Measurements from ENCODE around the gene CD38.

Gene CD38

DNA sequence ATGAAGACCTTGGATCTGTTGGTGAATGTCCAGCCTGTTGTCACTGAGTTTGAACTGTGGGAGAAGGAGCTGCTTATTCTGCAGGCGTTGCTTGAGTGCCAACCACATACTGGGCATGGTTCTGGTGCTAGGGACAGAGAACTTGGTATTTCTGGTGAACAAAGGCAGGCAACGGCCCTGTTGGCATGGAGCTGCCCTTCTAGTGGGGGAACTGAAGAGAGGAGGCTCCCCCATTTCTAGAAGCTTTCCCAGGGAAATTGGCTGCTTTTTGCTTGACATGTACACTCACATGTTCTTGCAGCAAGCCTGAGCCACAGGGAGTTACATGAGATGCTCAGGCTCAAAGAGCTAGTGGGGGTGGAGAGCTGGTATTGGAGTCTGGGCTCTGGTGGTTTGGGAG is 8.9 kb upstream of the CD38 start:
- H3K4me3 ChIP-seq, result no peak overlapping the region
- H3K4me1 ChIP-seq, result peaks cover 14 to 92% (median 68%) of the 10 kb centered on the region in 10 experiments; a peak in 19 of 20 replicates
- peaks cover 0 to 26% (median 0%) of the 10 kb centered on the region in 11 experiments; a peak in 4 of 22 replicates for H3K36me3 ChIP-seq
- H3K9me3 ChIP-seq (replicated peaks in 1 of 11), result peaks cover 0 to 10% (median 0%) of the 10 kb centered on the region in 11 experiments; a peak in 5 of 22 replicates
- H3K27ac ChIP-seq, result peak overlapping the region in 1 of 11 experiments; percentile 41; a peak in 1 of 22 replicates
- no peaks in the 10 kb centered on the region for H3K27me3 ChIP-seq
- TF ChIP-seq Cebpa-rat (IDR thresholded peaks at IDR 0.05), result no peak
- no peak overlapping the region for H3K9ac ChIP-seq
- H4K20me1 ChIP-seq, result no peaks in the 10 kb centered on the region
- peak overlapping the region in 2 of 11 experiments; percentile 18 to 29; a peak in 2 of 22 replicates for H3K4me2 ChIP-seq

DNA sequence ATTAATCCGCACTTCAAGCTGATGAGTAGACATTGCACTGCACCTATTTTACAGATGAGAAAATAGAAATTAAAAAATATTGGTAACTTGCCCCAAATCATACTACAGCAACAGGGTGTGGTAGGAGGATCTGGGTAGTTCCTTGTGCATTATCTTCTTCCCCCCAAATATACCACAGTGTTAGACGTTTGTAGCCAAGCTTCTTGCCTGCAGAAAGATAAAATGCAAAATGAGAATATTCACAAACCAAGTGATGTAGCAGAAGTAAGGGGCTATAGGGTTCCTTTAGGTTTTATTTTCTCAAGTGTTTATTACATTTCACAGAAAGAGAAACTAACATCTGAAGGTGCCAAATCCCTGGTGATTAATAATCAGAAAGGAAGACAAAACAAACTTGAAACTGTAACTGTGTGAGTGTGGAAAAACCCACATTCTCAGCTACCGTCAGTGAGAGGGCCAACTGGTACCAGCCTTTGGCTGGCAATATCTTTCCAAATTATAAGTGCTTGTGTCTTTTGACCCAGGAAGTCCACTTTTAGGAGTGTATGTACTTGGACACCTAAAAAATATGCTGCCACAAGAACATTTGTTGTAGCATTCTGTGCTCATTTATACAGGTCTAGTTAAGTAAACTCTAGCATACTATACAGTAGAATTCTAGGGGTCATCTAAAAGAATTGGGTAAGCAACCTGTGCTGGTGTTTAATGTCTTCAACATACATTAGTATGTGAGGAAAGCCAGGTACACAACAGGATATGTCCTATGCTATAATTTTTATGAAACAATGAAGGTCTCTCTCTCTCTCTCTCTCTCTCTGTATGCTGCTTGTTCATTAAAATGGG is 6.7 kb upstream of the CD38 start:
- H3K4me3 ChIP-seq, result no peak overlapping the region
- H4K20me1 ChIP-seq, result no peaks in the 10 kb centered on the region
- H3K4me2 ChIP-seq, result peak overlapping the region in 8 of 11 experiments; percentile 8 to 91 (median 43); a peak in 13 of 22 replicates
- H3K9ac ChIP-seq, result 0 out of 22 replicates have a peak overlapping the region, but pooled peaks of 1 of the 11 experiments have one; percentile 3
- H3K9me3 ChIP-seq (replicated peaks in 1 of 11), result peaks cover 0 to 16% (median 0%) of the 10 kb centered on the region in 11 experiments; a peak in 6 of 22 replicates
- H3K27me3 ChIP-seq, result no peaks in the 10 kb centered on the region
- peaks cover 2 to 92% (median 58%) of the 10 kb centered on the region in 10 experiments; a peak in 19 of 20 replicates for H3K4me1 ChIP-seq
- 0 out of 22 replicates have a peak overlapping the region, but pooled peaks of 2 of the 11 experiments have one; percentile 0 to 7 for H3K27ac ChIP-seq
- H3K36me3 ChIP-seq, result peaks cover 0 to 26% (median 0%) of the 10 kb centered on the region in 11 experiments; a peak in 4 of 22 replicates
- no peak for TF ChIP-seq Cebpa-rat (IDR thresholded peaks at IDR 0.05)

DNA sequence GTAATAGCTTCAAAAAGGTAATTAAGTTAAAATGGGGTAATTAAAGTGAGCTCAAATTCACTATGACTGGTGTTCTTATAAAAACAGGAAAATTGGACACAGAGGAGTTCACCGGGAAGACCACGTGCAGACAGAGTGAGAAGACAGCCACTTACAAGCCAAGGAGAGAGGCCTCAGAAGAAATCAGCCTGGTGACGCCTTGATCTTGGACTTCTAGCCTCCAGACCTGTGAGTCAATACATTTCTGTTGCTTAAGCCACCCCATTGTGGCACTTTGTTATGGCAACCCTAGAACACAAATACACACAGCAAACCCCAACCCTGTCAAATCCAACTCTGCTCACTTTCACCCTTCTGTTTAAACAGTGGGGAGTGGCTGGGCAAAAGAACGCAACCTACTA is 4.1 kb upstream of the CD38 start:
- Histone ChIP-seq H3K4me1 (peaks cover 0 to 85% (median 58%) of the 10 kb centered on the region in 10 experiments; a peak in 16 of 20 replicates), H3K4me3 (no peak overlapping the region), H3K9ac (no peak overlapping the region), H3K36me3 (peaks cover 0 to 21% (median 0%) of the 10 kb centered on the region in 11 experiments; a peak in 4 of 22 replicates), H3K27me3 (peaks cover 0 to 21% (median 0%) of the 10 kb centered on the region in 11 experiments; a peak in 5 of 22 replicates), H3K4me2 (peak overlapping the region in 5 of 11 experiments; percentile 3 to 91 (median 80); a peak in 5 of 22 replicates), H3K27ac (peak overlapping the region in 1 of 11 experiments; percentile 19; a peak in 2 of 22 replicates), H3K9me3 (replicated peaks in 1 of 11) (peaks cover 0 to 14% (median 0%) of the 10 kb centered on the region in 11 experiments; a peak in 3 of 22 replicates), H4K20me1 (peaks cover 0 to 15% (median 0%) of the 10 kb centered on the region in 11 experiments; a peak in 2 of 22 replicates)
- no peak for TF ChIP-seq Cebpa-rat (IDR thresholded peaks at IDR 0.05)

DNA sequence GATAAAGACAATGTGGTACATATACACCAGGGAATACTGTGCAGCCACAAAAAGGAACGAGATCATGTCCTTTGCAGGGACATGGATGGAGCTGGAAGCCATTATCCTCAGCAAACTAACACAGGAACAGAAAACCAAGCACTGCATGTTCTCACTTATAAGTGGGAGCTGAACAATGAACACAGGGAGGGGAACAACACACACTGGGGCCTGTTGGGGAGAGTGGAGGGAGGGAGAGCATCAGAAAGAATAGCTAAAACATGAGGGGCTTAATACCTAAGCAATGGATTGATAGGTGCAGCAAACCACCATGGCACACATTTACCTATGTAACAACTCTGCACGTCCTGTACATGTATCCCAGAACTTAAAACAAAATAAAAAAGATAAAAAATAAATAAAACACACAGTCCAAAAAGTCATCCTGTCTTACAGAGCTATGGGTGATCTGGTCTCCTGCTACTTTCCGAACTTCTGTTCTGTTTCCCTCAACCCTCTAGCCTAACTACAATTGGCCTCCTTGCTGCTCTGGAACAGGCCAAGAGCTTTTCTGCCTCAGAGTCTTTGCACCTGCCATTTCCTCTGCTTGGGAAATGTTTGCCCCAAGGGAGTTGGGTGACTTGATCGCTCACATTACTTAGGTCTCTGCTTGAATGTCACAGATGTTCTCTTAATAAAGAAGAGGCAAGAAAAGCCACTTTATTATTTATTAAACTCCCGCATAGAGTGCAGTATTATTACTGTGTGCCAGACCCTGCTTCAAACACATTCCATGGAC is 1.1 kb upstream of the CD38 start:
- Histone ChIP-seq H4K20me1 (peaks cover 0 to 15% (median 0%) of the 10 kb centered on the region in 11 experiments; a peak in 2 of 22 replicates), H3K4me2 (peak overlapping the region in 9 of 11 experiments; percentile 80 to 94 (median 87); a peak in 18 of 22 replicates), H3K4me1 (peaks cover 24 to 81% (median 67%) of the 10 kb centered on the region in 10 experiments), H3K9ac (peak overlapping the region in 7 of 11 experiments; percentile 83 to 96 (median 90); a peak in 11 of 22 replicates), H3K27me3 (peaks cover 0 to 21% (median 0%) of the 10 kb centered on the region in 11 experiments; a peak in 5 of 22 replicates), H3K4me3 (peak overlapping the region in 6 of 10 experiments; percentile 13 to 93 (median 87); a peak in 11 of 20 replicates), H3K9me3 (replicated peaks in 1 of 11) (peaks cover 0 to 20% (median 7%) of the 10 kb centered on the region in 11 experiments; a peak in 9 of 22 replicates), H3K27ac (peak overlapping the region in 7 of 11 experiments; percentile 87 to 97 (median 92); a peak in 13 of 22 replicates), H3K36me3 (peaks cover 0 to 18% (median 15%) of the 10 kb centered on the region in 11 experiments; a peak in 16 of 22 replicates)
- peak in 2 of 11 experiments; percentile 33 to 46; a peak in 2 of 22 replicates for TF ChIP-seq Cebpa-rat (IDR thresholded peaks at IDR 0.05)

DNA sequence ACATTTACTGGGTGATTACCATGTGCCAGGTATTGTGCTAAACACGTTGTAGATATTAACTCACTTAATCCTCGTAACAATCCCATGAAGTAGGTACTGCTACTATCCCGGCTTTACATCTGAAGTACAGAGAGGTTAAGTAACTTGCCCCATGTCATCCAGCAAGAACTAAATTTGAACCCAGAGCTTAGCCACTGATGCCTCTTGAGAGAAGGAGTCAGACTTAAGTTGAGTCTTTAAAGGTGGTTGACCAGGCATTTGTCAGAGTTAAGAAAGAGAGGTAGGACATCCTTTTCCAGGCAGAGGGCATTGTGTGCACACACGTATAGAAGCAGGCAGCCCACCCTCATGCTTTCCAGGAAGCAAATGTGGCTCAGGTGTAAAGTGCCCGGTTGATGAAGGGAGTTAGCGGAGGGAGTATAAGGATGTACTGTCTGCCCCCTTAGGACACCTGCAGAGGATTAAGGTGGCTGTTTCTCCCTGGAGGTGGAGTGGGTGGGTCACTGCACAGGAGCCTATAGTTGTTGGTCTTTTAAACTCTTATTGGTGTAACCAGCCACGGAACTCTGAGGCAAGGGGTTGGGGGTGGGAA is 335 bp upstream of the CD38 start:
- Histone ChIP-seq H3K9ac (peak overlapping the region in 10 of 11 experiments; percentile 70 to 96 (median 86); a peak in 19 of 22 replicates), H4K20me1 (peaks cover 0 to 15% (median 0%) of the 10 kb centered on the region in 11 experiments; a peak in 2 of 22 replicates), H3K27ac (peak overlapping the region in 8 of 11 experiments; percentile 82 to 97 (median 90); a peak in 16 of 22 replicates), H3K4me3 (peak overlapping the region; percentile 63 to 93 (median 86)), H3K27me3 (peaks cover 0 to 21% (median 0%) of the 10 kb centered on the region in 11 experiments; a peak in 5 of 22 replicates), H3K36me3 (peaks cover 0 to 26% (median 22%) of the 10 kb centered on the region in 11 experiments; a peak in 16 of 22 replicates), H3K9me3 (replicated peaks in 1 of 11) (peaks cover 0 to 28% (median 14%) of the 10 kb centered on the region in 11 experiments; a peak in 14 of 22 replicates), H3K4me1 (peaks cover 32 to 80% (median 66%) of the 10 kb centered on the region in 10 experiments), H3K4me2 (peak overlapping the region; percentile 80 to 95 (median 87))
- no peak for TF ChIP-seq Cebpa-rat (IDR thresholded peaks at IDR 0.05)

DNA sequence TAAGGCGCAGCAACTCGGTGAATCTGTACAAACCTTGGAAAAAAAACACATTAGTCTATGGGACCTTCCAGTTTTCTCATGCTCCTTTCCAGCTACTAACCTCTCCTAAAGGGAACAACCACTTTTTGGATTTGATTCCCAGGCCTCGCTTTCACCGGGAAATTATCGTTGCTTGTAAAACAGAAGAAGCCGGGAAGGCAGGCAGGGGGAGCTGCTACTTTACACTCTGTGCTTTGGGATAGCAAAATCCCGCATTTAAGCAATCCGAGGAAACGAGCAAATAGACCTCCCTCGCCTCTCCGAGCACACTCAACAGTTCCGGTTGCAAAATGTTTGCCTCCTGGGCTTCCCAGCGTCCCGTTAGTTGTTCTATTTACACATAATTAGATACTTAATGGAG is 1.2 kb downstream of the CD38 start:
- H3K36me3 ChIP-seq, result peaks cover 0 to 41% (median 37%) of the 10 kb centered on the region in 11 experiments; a peak in 18 of 22 replicates
- peaks cover 0 to 15% (median 0%) of the 10 kb centered on the region in 11 experiments; a peak in 2 of 22 replicates for H4K20me1 ChIP-seq
- peak in 4 of 11 experiments; percentile 9 to 79 (median 48); a peak in 5 of 22 replicates for TF ChIP-seq Cebpa-rat (IDR thresholded peaks at IDR 0.05)
- peaks cover 0 to 21% (median 0%) of the 10 kb centered on the region in 11 experiments; a peak in 5 of 22 replicates for H3K27me3 ChIP-seq
- H3K9ac ChIP-seq, result peak overlapping the region; percentile 46 to 96 (median 84); a peak in 21 of 22 replicates
- H3K4me2 ChIP-seq, result peak overlapping the region; percentile 80 to 95 (median 87)
- H3K4me3 ChIP-seq, result peak overlapping the region; percentile 63 to 93 (median 86)
- peaks cover 47 to 77% (median 66%) of the 10 kb centered on the region in 10 experiments for H3K4me1 ChIP-seq
- H3K9me3 ChIP-seq (replicated peaks in 1 of 11), result peaks cover 0 to 40% (median 29%) of the 10 kb centered on the region in 11 experiments; a peak in 17 of 22 replicates
- H3K27ac ChIP-seq, result peak overlapping the region in 10 of 11 experiments; percentile 39 to 97 (median 87); a peak in 20 of 22 replicates

DNA sequence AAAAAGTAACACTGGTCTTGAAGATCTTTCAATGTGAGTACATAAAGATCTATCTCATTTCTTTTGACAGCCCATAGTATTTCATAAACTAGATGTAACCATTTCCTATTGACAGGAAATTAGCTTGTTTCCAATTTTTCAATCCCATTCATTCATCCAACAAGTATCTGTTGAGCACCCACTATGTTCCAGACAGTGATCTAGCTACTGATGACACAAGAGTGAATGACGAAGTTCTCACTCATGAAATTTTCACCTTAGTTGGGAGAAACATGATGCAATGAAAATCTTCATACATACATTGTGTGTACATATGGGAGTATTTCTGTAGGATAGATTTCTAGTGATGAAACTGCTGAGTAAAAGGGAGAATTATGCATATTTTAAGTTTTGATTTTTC is 1.7 kb downstream of the CD38 start:
- Histone ChIP-seq H3K4me2 (peak overlapping the region; percentile 80 to 95 (median 87)), H3K36me3 (peaks cover 0 to 46% (median 42%) of the 10 kb centered on the region in 11 experiments; a peak in 18 of 22 replicates), H3K9me3 (replicated peaks in 1 of 11) (peaks cover 0 to 41% (median 34%) of the 10 kb centered on the region in 11 experiments; a peak in 17 of 22 replicates), H3K4me1 (peaks cover 52 to 77% (median 65%) of the 10 kb centered on the region in 10 experiments), H4K20me1 (peaks cover 0 to 15% (median 0%) of the 10 kb centered on the region in 11 experiments; a peak in 2 of 22 replicates), H3K27ac (peak overlapping the region in 10 of 11 experiments; percentile 39 to 97 (median 87); a peak in 20 of 22 replicates), H3K27me3 (peaks cover 0 to 21% (median 0%) of the 10 kb centered on the region in 11 experiments; a peak in 5 of 22 replicates), H3K4me3 (peak overlapping the region; percentile 63 to 93 (median 86)), H3K9ac (peak overlapping the region in 10 of 11 experiments; percentile 70 to 96 (median 86); a peak in 20 of 22 replicates)
- no peak for TF ChIP-seq Cebpa-rat (IDR thresholded peaks at IDR 0.05)
